ENCODE measurements around the gene ZNF516. TPM values are rescaled to one million over a fixed set of nuclear protein-coding genes. Genes with fewer than 3 reads are reported as not detected.

Gene ZNF516
- total and polyA plus RNA-seq, 2 of the 13 experiments (the other 11 are each of a cell fraction or from before 2014, with no cell fraction given) = 16.6 to 18.7 TPM

- TF ChIP-seq PHF21A (CRISPR knock-in tag; IDR thresholded peaks at IDR 0.05) (no peak), MEIS2 (CRISPR knock-in tag; IDR thresholded peaks at IDR 0.05) (no peak), PATZ1 (CRISPR knock-in tag; IDR thresholded peaks at IDR 0.05) (peak; percentile 88), ZNF788 (CRISPR knock-in tag; IDR thresholded peaks at IDR 0.05; ENCODE audit: borderline replicate concordance) (no peak; the same call in 1 of the 2 replicates), CREB3 (CRISPR knock-in tag; IDR thresholded peaks at IDR 0.05) (no peak), ZNF253 (CRISPR knock-in tag; IDR thresholded peaks at IDR 0.05; ENCODE audit: borderline replicate concordance) (no peak), ZNF138 (CRISPR knock-in tag; IDR thresholded peaks at IDR 0.05; ENCODE audit: low read depth) (no peak), ZSCAN31 (CRISPR knock-in tag; IDR thresholded peaks at IDR 0.05; ENCODE audit: low read depth) (no peak), RXRA (CRISPR knock-in tag; IDR thresholded peaks at IDR 0.05) (peak; percentile 57; the same call in 1 of the 2 replicates), SNAI1 (CRISPR knock-in tag; IDR thresholded peaks at IDR 0.05; ENCODE audit: borderline replicate concordance) (no peak), DR1 (CRISPR knock-in tag; IDR thresholded peaks at IDR 0.05) (no peak), HIVEP1 (CRISPR knock-in tag; IDR thresholded peaks at IDR 0.05) (peak; percentile 50; the same call in 1 of the 2 replicates), ZNF101 (CRISPR knock-in tag; IDR thresholded peaks at IDR 0.05; ENCODE audit: borderline replicate concordance, low read depth) (no peak), NFE2L1 (CRISPR knock-in tag; IDR thresholded peaks at IDR 0.05; ENCODE audit: borderline replicate concordance) (no peak), ZBTB33 (CRISPR knock-in tag; IDR thresholded peaks at IDR 0.05) (peak; percentile 23; the same call in 1 of the 2 replicates), MAZ (IDR thresholded peaks at IDR 0.05; ENCODE audit: borderline replicate concordance, low read depth, low read length) (no peak), MAZ (CRISPR knock-in tag; IDR thresholded peaks at IDR 0.05; ENCODE audit: low read depth) (peak; percentile 46; the same call in 1 of the 2 replicates), MTF2 (CRISPR knock-in tag; IDR thresholded peaks at IDR 0.05; ENCODE audit: borderline replicate concordance) (no peak), TCF7 (IDR thresholded peaks at IDR 0.05; ENCODE audit: low read depth) (no peak), ZBTB42 (CRISPR knock-in tag; IDR thresholded peaks at IDR 0.05) (no peak), SMYD3 (CRISPR knock-in tag; IDR thresholded peaks at IDR 0.05) (no peak), FOXJ3 (CRISPR knock-in tag; IDR thresholded peaks at IDR 0.05; ENCODE audit: borderline replicate concordance) (peak; percentile 29; the same call in 1 of the 2 replicates), U2AF1 (optimal IDR thresholded peaks at IDR 0.05; ENCODE audit: low read depth, low read length) (no peak), FOXA3 (CRISPR knock-in tag; IDR thresholded peaks at IDR 0.05) (peak; percentile 78)
These were observed 143.0 kb downstream of the ZNF516 start (continued) for GRCh38 chr18:76351961-76352581.
